SKM-1 treated with dmso at 0.1 percent for 144 hours (cell line): ENCODE results near the gene AAGAB.
"Not testable (repeated sequence)": the region's sequence is repeated elsewhere in the genome, so short reads cannot be mapped to it uniquely, and the experiment has no call there.

Source experiments
- DNase-seq: peaks from one replicate; lab custom pipeline; 2025; ENCODE audit not compliant: unreplicated experiment; lab: John Stamatoyannopoulos, UW

AAGAB gene, protein sequence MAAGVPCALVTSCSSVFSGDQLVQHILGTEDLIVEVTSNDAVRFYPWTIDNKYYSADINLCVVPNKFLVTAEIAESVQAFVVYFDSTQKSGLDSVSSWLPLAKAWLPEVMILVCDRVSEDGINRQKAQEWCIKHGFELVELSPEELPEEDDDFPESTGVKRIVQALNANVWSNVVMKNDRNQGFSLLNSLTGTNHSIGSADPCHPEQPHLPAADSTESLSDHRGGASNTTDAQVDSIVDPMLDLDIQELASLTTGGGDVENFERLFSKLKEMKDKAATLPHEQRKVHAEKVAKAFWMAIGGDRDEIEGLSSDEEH

DNA sequence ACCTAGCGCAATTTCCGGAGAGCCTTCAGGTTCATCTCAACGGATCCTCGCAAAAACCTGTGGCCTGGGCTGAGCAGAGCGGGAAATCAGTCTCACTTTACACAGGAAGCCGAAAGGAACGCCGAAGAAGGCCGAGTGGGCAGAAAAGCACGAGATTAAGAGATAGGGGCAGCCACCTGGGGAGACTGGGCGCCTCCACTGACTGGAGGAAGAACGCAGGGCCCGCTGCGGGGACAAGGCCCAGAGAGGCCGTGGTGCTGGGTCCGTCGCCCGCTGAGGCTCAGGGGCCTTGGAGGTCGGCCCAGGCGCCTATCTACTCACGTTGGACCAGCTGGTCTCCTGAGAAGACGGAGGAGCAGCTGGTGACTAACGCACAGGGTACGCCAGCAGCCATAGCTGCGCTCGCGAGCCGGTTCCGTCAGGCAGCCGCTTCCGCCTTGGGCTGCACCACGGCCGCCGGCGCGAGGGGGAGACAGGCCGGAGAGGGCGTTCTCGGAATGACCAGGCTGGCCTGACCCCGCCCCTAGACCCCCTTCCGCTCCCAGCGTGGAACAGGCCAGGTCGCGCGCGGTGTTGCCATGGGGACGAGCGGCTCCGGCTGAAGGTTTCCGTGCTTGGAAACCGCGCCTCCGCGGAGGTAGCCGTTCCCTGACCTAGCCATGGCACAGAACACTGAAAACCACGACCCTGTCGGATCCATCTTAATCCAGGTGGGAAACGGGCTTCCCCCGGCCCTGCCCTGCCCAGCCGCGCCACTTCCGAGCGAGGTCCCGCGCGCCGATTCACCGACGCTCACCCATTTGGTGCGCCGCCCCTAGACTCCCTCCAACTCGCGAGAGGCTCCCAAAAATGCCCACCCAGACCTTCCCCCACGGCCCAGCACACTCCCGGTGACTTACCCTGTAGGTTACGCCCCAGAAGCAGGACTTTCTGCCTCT is at the start of gene AAGAB, which contains the start of gene IQCH:
TSS of gene AAGAB (minus strand) at position 424 of the 938 bp plus-strand sequence. CDS start at position 394, 30 bp downstream.
TSS of gene IQCH (plus strand) at position 549 of the 938 bp plus-strand sequence. CDS start at position 660, 111 bp downstream.
- DNase-seq, result peak; percentile 90

- DNase-seq, result peak; percentile 9
These were observed 49.3 kb upstream of the AAGAB start for GRCh38 chr15:67303490-67304363.

- no peak for DNase-seq
These were observed 46.0 kb upstream of the AAGAB start for GRCh38 chr15:67300266-67301025.

DNA sequence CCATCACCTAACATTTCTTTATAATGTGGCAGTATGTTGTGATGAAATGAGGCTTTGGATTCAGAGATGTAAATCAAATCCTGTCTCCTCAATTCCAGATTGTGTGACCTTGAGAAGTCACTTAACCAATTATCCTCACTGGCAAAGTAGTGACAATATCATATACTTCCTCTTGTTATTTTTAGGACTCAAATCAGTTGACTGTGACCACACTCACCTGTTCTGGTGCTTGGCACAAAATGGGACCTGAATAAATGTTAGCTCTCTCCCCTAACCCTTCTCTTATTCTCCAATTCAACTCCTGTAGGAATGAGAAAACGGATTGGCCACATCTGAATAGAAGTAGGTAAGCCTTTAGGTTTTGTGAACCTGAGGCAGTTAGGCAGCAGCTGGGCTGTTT is 42.2 kb upstream of the AAGAB start:
- no peak for DNase-seq

DNA sequence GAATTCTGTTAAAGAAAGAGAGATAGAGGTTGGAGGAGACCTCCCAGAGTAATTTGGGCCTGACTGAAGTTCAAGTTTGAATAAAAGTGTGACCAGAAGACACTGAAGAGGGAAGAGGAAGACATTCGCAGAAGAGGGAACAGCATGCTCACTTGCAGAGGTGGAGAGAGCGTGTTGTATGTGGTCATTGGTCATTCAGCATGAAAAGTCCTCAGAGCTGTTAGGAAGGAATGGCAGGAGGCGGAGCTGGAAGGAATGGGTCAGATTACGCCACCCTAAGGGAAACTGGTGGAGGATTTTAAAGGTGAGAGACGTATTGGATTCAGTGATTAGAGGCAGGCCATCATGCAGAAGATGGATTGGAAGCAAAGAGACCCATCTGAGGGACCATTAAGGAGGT is 41.7 kb upstream of the AAGAB start:
- DNase-seq, result no peak

GRCh38 chr15:67290319-67290718 is 35.9 kb upstream of the AAGAB start:
- no peak for DNase-seq

DNA sequence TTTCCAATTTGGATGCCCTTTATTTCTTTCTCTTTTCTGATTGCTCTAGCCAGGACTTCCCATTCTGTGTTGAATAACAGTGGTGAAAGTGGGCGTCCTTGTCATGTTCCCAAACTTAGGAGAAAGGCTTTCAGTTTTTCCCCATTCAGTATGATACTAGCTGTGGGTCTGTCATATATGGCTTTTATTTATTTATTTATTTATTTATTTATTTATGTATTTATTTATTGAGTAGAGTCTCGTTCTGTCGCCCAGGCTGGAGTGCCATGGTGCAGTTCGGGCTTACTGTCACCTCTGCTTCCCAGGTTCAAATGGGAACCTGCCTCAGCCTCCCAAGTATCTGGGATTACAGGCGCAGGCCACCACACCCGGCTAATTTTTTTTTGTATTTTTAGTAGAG is 31.9 kb upstream of the AAGAB start:
- DNase-seq, result not testable (repeated sequence)

GRCh38 chr15:67285625-67286024 is 31.2 kb upstream of the AAGAB start:
- not testable (repeated sequence) for DNase-seq

GRCh38 chr15:67281714-67282113 is 27.3 kb upstream of the AAGAB start:
- no peak for DNase-seq

DNA sequence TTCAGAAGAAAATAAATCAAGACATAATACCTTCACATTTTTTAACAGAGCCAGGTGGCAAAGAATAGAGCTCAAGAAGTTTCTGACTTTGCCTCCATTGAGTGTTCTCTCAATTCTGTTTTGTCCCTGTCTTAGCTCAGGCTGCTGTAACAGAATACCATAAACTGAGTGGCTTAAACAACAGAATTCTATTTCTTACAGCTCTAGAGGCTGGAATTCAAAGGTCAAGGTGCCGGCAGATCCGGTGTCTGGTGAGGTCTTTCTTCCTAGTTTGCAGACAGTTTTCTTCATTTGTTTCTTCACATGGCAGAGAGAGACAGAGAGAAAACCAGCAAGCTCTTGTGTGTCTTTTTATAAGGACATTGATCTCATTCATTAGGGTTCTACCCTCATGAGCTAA is 25.8 kb upstream of the AAGAB start:
- no peak for DNase-seq

- no peak for DNase-seq
These were observed 22.2 kb upstream of the AAGAB start for GRCh38 chr15:67276666-67277065.

DNA sequence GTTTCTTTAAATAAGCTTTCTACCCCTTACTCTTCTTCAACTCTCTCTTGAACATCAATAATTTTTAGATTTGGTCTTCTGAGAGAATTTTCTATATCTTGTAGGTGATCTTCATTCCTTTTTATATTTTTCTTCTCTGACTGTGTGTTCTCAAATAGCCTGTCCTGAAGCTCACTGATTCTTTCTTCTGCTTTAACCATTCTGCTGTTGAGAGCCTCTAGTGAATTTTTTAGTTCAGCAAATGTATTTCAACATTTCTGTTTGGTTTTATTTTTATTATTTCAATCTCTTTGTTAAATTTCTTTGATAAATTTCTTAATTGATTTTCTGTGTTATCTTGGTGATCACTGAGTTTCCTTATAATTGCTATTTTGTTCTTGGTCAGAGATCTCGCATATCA is 19.8 kb upstream of the AAGAB start:
- no peak for DNase-seq

DNA sequence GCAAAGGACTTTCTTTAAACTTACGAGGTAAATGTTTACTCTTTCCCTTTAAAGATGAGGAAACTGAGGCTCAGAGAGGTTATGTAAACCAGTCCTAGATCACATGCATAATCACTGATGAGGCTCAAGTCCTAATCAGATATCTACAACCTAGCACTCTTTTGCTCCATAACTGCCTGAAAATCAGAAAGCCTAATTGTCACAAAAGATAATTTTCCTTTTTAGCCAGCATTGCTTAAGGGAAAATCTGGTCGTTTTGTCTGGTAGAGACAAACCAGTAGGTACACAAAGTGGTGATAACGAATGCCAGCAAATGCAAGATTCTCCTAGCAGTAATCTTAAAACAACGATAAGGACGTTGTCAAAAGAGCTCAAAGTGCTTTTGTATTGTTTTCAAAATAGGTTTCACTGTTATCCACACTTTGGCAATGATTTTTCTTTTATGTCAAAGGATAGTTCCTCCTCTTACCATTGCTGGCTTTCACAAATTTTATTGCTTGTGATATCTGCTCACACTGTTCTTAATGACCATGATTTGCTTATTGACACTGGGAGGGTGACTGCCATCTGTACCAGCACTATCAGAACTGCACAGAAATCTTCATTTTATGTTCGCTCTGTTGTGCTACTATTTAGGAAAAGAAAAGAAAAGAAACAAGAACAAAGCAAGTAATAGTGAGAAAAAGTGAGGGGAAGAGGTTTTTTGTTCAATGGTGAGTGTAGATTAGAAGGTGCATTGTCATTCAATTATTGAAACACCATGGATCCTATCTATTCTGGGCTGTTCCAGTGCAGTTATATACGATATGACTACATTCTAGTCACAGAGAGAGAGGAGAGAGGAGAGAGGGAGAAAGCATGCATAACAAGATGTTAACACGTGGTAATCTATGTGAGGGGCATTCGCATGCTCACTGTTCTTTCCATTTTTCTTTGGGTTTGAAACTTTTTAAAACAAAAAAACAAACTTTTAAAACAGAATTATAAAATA is 13.8 kb upstream of the AAGAB start:
- no peak for DNase-seq

GRCh38 chr15:67267440-67267839 is 13.0 kb upstream of the AAGAB start:
- no peak for DNase-seq

DNA sequence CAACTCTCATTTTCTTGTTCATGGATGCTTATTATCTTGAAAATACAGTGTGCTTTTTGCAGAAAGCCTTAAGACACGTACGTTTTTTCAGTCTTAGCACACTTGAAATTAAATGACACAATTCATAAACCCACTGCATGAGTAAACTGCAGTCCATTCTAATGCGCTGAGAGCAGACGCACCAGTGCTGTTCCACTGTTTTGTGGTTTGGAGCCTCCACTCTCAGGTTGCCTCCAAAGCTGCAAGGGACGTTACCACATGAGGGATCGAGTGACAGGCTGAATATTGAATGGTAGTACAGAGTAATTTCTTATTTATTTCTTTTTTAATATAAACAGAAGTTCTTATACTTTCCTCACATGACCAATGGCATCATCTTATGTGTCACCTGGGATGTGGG is 12.4 kb upstream of the AAGAB start:
- no peak for DNase-seq

- DNase-seq, result no peak
These were observed 5.3 kb upstream of the AAGAB start for GRCh38 chr15:67259806-67260205.

DNA sequence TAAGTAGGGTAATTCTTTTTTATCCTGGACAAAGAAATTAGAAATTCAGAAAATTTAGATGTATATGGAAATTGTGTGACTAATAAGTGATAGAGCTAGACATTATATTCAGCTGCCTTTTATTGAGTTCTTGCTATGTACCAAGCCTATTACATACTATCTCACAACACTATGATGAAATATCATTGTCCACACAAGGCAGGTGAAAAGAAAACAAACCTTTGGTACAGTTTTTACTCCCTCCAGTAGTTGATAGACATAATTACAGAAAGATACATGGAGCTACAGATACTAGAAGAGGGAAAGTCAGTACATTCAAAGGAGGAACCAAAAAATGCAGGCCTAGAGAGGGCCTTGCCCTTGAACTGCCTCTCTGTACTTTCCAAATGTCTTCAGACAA is 4.9 kb upstream of the AAGAB start:
- DNase-seq, result no peak

DNA sequence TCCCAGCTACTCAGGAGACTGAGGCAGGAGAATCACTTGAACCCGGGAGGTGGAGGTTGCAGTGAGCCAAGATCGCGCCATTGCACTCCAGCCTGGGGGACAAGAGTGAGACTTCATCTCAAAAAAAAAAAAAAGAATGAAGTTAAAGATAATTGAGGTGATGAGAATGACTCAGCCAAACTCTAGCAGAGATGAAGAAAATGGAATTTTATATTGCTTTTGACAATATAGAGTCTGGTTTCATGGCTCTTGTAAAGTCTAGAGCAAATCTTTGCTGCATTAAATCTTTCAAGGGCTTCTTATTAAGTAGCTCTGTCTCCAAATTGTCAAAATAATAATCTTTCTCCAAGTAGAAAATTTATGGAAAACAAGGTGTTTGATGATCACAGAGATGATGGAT is 4.0 kb upstream of the AAGAB start:
- not testable (repeated sequence) for DNase-seq

- no peak for DNase-seq
These were observed 1.6 kb upstream of the AAGAB start for GRCh38 chr15:67256051-67256450.
